A549 (cell line): ENCODE measurements around the gene SRP9.

Experiments used
- CBX2 ChIP-seq: fragments of 200-600 bp; sonication (generic); IDR thresholded peaks from 2 replicates; pipeline ENCODE4 v1.6.1; 2016; ENCODE audit warnings: low read depth, mild to moderate bottlenecking, borderline replicate concordance
- CTCF ChIP-seq: fragments of >200 bp; sonication (Bioruptor Twin); formaldehyde crosslinking; IDR thresholded peaks from 3 replicates; pipeline ENCODE4 v1.5.1; 2016

- TF ChIP-seq CBX2 (no peak), CTCF (no peak)
These were observed 27.9 kb upstream of the SRP9 start for GRCh38 chr1:225749706-225750105.
